GM12878 (cell line): ENCODE results near the gene JMJD6. TPM values are rescaled to one million over a fixed set of nuclear protein-coding genes. Genes with fewer than 3 reads are reported as not detected.

Source experiments
- ATAC-seq: fragments of 200-7000 bp; cut with Tn5 transposase; 3 replicates; pipeline ENCODE4 v1.9.1; 2020; ENCODE audit warnings: mild to moderate bottlenecking, moderate library complexity
- BruUV-seq: library from RNA; stranded (reverse); fragments of 400-500 nt; replicated peaks from 2 replicates; lab custom pipeline; 2021; lab: Mats Ljungman, UMichigan
- CTCF ChIA-PET: fragments of 300-600 bp; sonication (Branson Sonifier 250); formaldehyde crosslinking; extraction: SDS; loops from one replicate; lab custom pipeline; 2021; ENCODE audit warnings: inconsistent platforms; lab: Yijun Ruan, JAX
- POLR2A ChIA-PET: fragments of 350-600 bp; formaldehyde crosslinking; extraction: SDS; loops from one replicate; lab custom pipeline; 2021; ENCODE audit warnings: inconsistent platforms; lab: Charles Lee
- RAD21 ChIA-PET: fragments of 300-600 bp; sonication (Branson Sonifier 250); formaldehyde crosslinking; loops from one replicate; lab custom pipeline; 2023; ENCODE audit warnings: antibody characterized with exemption; ENCODE audit not compliant: unreplicated experiment; lab: Charles Lee
- SMC1A ChIA-PET: fragments of 300-600 bp; sonication (Branson Sonifier 250); formaldehyde crosslinking; loops from one replicate; lab custom pipeline; 2023; ENCODE audit not compliant: unreplicated experiment, uncharacterized antibody; lab: Charles Lee
- DNase-seq: peaks from one replicate; pipeline ENCODE4 v3.0.0-alpha.2; 2011; ENCODE audit warnings: low read depth, low spot score
- FAIRE-seq: peaks from 3 replicates; lab custom pipeline; 2011; peaks lifted over from hg19 to GRCh38; lab: Jason Lieb, UNC
- H2AFZ ChIP-seq: 2 replicates; pipeline ENCODE4 v1.6.0; 2011; ENCODE audit warnings: low read depth, low read length, control low read depth; ENCODE audit not compliant: control insufficient read depth
- H3K27ac ChIP-seq: 2 replicates; pipeline ENCODE4 v1.5.1; 2011; ENCODE audit warnings: control low read depth; ENCODE audit not compliant: control insufficient read depth, insufficient read depth
- H3K27me3 ChIP-seq, 2 experiments: replicated peaks in 1 of 2; 2 replicates each; pipeline versions ENCODE4 v1.6.0 to v1.6.1; 2011; ENCODE audit warnings: low read length in 1 of 2; ENCODE audit not compliant: control insufficient read depth in 2 of 2, insufficient read depth in 2 of 2
- H3K36me3 ChIP-seq, 2 experiments: 2 replicates each; pipeline ENCODE4 v1.5.1; 2011; ENCODE audit warnings: low read length in 1 of 2; ENCODE audit not compliant: control insufficient read depth in 2 of 2, insufficient read depth in 2 of 2
- H3K4me1 ChIP-seq: 2 replicates; pipeline ENCODE4 v1.6.1; 2011; ENCODE audit warnings: mild to moderate bottlenecking, low read length, moderate library complexity, mixed read lengths; ENCODE audit not compliant: control insufficient read depth, insufficient read depth
- H3K4me2 ChIP-seq: 2 replicates; pipeline ENCODE4 v1.6.0; 2011; ENCODE audit warnings: control low read depth; ENCODE audit not compliant: control insufficient read depth, insufficient read depth
- H3K4me3 ChIP-seq: fragments of 200-600 bp; sonication (generic); 2 replicates; pipeline ENCODE4 v1.5.1; 2016
- H3K79me2 ChIP-seq: 2 replicates; pipeline ENCODE4 v1.6.0; 2011; ENCODE audit warnings: low read length; ENCODE audit not compliant: control insufficient read depth, insufficient read depth
- H3K9ac ChIP-seq: 2 replicates; pipeline ENCODE4 v1.8.0; 2011; ENCODE audit warnings: low read length, control low read depth, mixed read lengths; ENCODE audit not compliant: control insufficient read depth, insufficient read depth
- H3K9me3 ChIP-seq: replicated peaks from 3 replicates; pipeline ENCODE4 v1.5.1; 2011; ENCODE audit warnings: mild to moderate bottlenecking, low read length; ENCODE audit not compliant: control insufficient read depth, insufficient read depth
- H4K20me1 ChIP-seq: 2 replicates; pipeline ENCODE4 v1.6.0; 2011; ENCODE audit not compliant: control insufficient read depth, insufficient read depth
- ASH2L ChIP-seq: fragments of 300-600, 200-600 bp; sonication (generic); IDR thresholded peaks from 2 replicates; pipeline ENCODE4 v1.6.1; 2017; ENCODE audit warnings: low read depth, mild to moderate bottlenecking, borderline replicate concordance
- ATF2 ChIP-seq: IDR thresholded peaks from 2 replicates; pipeline ENCODE4 v1.6.1; 2012; ENCODE audit warnings: low read length, inconsistent platforms
- CEBPZ ChIP-seq: fragments of 150-350 bp; IDR thresholded peaks from 2 replicates; pipeline ENCODE4 v1.6.1; 2016; ENCODE audit warnings: low read depth, low read length
- ETV6 ChIP-seq, 2 experiments: fragments of 450-650 bp in 1 of 2; IDR thresholded peaks in 1 of 2; conservative IDR thresholded peaks in 1 of 2; 2 replicates each; pipeline ENCODE4 v1.6.1; 2014; ENCODE audit warnings: antibody characterized with exemption in 1 of 2, borderline replicate concordance in 1 of 2, low read depth in 1 of 2, mild to moderate bottlenecking in 1 of 2, moderate library complexity in 1 of 2
- JUNB ChIP-seq: IDR thresholded peaks from 2 replicates; pipeline ENCODE4 v1.6.1; 2016; ENCODE audit warnings: antibody characterized with exemption, mild to moderate bottlenecking
- MEF2A ChIP-seq: IDR thresholded peaks from 2 replicates; pipeline ENCODE4 v1.6.1; 2011; ENCODE audit warnings: low read depth, mild to moderate bottlenecking, low read length, moderate library complexity; ENCODE audit not compliant: insufficient read depth
- MEF2B ChIP-seq: fragments of 450-650 bp; IDR thresholded peaks from 2 replicates; pipeline ENCODE4 v1.6.1; 2018; ENCODE audit warnings: mild to moderate bottlenecking, moderate library complexity; ENCODE audit not compliant: partially characterized antibody, poor library complexity, severe bottlenecking
- RBBP5 ChIP-seq: fragments of 200-600 bp; sonication (generic); conservative IDR thresholded peaks from 2 replicates; pipeline ENCODE4 v1.6.1; 2016
- RELB ChIP-seq: fragments of 450-650 bp; IDR thresholded peaks from 2 replicates; pipeline ENCODE4 v1.6.1; 2017; ENCODE audit warnings: low read depth, mild to moderate bottlenecking, moderate library complexity
- TCF7 ChIP-seq: IDR thresholded peaks from 2 replicates; pipeline ENCODE4 v1.6.1; 2014; ENCODE audit warnings: antibody characterized with exemption, borderline replicate concordance
- ZNF217 ChIP-seq: fragments of 450-650 bp; IDR thresholded peaks from 2 replicates; pipeline ENCODE4 v1.6.1; 2017; ENCODE audit warnings: antibody characterized with exemption, mild to moderate bottlenecking
- WGBS: methylation state at CpG from one replicate; pipeline ENCODE4 v1.1.6; 2016; ENCODE audit warnings: low lambda C conversion rate; ENCODE audit not compliant: insufficient replicate concordance, insufficient coverage; ENCODE audit errors: missing lambda C conversion rate; 5-methylcytosine and 5-hydroxymethylcytosine counted together
- in situ Hi-C: fragments of 300-500 bp; cut with MboI; formaldehyde crosslinking; loops from 9 replicates; pipeline ENCODE4 v1.14.3; 2018; ENCODE audit warnings: mixed read lengths
- intact Hi-C: fragments of 100-400 bp; cut with micrococcal nuclease; formaldehyde crosslinking; loops from one replicate; pipeline ENCODE4 v1.14.2; 2022; ENCODE audit not compliant: unreplicated experiment
- polyA plus RNA-seq, 11 experiments: library from polyadenylated mRNA; depleted of rRNA in 4 of 11; unstranded in 6 of 11; stranded (reverse) in 5 of 11; fragments of >200 nt; fragmentation: Nextera tagmentation in 4 of 11; fragmentation: Illumina TruSeq in 1 of 11; extraction: Ambion mirVana in 4 of 11; extraction: Trizol in 1 of 11; gene quantifications; 1 replicate in 1 of 11; 2 replicates in 10 of 11; pipeline versions ENCODE4 v1.2.1 to v1.2.3, GENCODE V29; 2011 to 2016; ENCODE audit warnings: inconsistent platforms in 2 of 11, missing spikeins in 2 of 11, low read depth in 1 of 11
- total RNA-seq, 4 experiments: library from RNA; depleted of rRNA in 3 of 4; stranded (reverse); fragments of >200 nt in 3 of 4; fragmentation: Illumina TruSeq in 1 of 4; extraction: Trizol in 1 of 4; gene quantifications; 2 replicates each; pipeline versions ENCODE4 v1.2.1 to v1.2.3, GENCODE V29; 2013 to 2021

JMJD6 gene
- total and polyA plus RNA-seq, 10 of the 15 experiments (the other 5 are each of a cell fraction or from before 2014, with no cell fraction given) = 1.2 to 36.0 (median 22.2) TPM

GRCh38 chr17:76720941-76721340, 5.5 kb downstream of the JMJD6 start:
- Histone ChIP-seq H3K4me2 (no peak overlapping the region), H3K79me2 (peaks cover 27% of the 10 kb centered on the region), H3K9ac (no peak overlapping the region), H3K36me3 (peaks cover 15 to 44% of the 10 kb centered on the region in 2 experiments), H3K27me3 (no peaks in the 10 kb centered on the region), H3K4me1 (no peaks in the 10 kb centered on the region)
- ATAC-seq = no peak
- FAIRE-seq = no peak
- no peak for DNase-seq
- ChIA-PET CTCF (no interaction called here), POLR2A (interaction anchor here (1.9 kb wide), 1 partner anchor 12 kb away, joined by 5 read pairs; no protein-coding TSS in a partner anchor), RAD21 (no interaction called here)
- BruUV-seq = no TSS peak
- TF ChIP-seq RBBP5 = no peak
- TF ChIP-seq, all 136 proteins: peak for 0
- SMC1A ChIA-PET = interaction anchor here (1.5 kb wide), 1 partner anchor 8 kb away, joined by 3 read pairs; no protein-coding TSS in a partner anchor
- in situ Hi-C loops (no loop called here), intact Hi-C loops (no loop called here)
- H3K9me3 ChIP-seq = no peaks in the 10 kb centered on the region
- no peaks in the 10 kb centered on the region for H4K20me1 ChIP-seq
- WGBS = 98% methylated on average over 9 of the region's 9 CpGs
- H2AFZ ChIP-seq = no peak overlapping the region
- H3K4me3 ChIP-seq = no peak overlapping the region
- H3K27ac ChIP-seq = no peak overlapping the region

GRCh38 chr17:76720211-76720610, 6.2 kb downstream of the JMJD6 start:
- no peak overlapping the region for H3K4me3 ChIP-seq
- intact Hi-C loops = no loop called here
- H3K4me2 ChIP-seq = no peak overlapping the region
- peaks cover 19% of the 10 kb centered on the region for H3K79me2 ChIP-seq
- SMC1A ChIA-PET = no interaction called here
- H3K4me1 ChIP-seq = peaks cover 6% of the 10 kb centered on the region
- ATAC-seq = no peak
- no peak overlapping the region for H3K9ac ChIP-seq
- DNase-seq = no peak
- CTCF ChIA-PET = interaction anchor here (1.5 kb wide), 1 partner anchor 39 kb away, joined by 6 read pairs; no protein-coding TSS in a partner anchor
- H3K9me3 ChIP-seq = no peaks in the 10 kb centered on the region
- no peak overlapping the region for H2AFZ ChIP-seq
- H3K27me3 ChIP-seq = no peaks in the 10 kb centered on the region
- in situ Hi-C loops = no loop called here
- 98% methylated on average over 9 of the region's 9 CpGs for WGBS
- FAIRE-seq = no peak
- RAD21 ChIA-PET = no interaction called here
- H4K20me1 ChIP-seq = 0 out of 2 replicates have a peak, but pooled peaks cover under 1% of the 10 kb centered on the region
- BruUV-seq = no TSS peak
- POLR2A ChIA-PET = no interaction called here
- H3K36me3 ChIP-seq = peaks cover 17 to 46% of the 10 kb centered on the region in 2 experiments
- no peak overlapping the region for H3K27ac ChIP-seq
- TF ChIP-seq TCF7 (no peak), ATF2 (no peak), RELB (no peak), MEF2A (no peak), JUNB (no peak), CEBPZ (no peak), ETV6 (conservative IDR thresholded peaks at IDR 0.05 in 1 of 2, IDR thresholded peaks at IDR 0.05 in 1 of 2; ENCODE audit: borderline replicate concordance in 1 of 2, low read depth in 1 of 2) (no peak), MEF2B (no peak), ASH2L (no peak), ZNF217 (no peak)
